Measurements from ENCODE around the gene KCNJ12. TPM values are rescaled to one million over a fixed set of nuclear protein-coding genes. Genes with fewer than 3 reads are reported as not detected.
A peak's percentile ranks its signal among the peaks of the same experiment; 100 is the strongest.

The KCNJ12 gene
- total RNA-seq, 1 donor from 2014 or later = 3.6 TPM

DNA sequence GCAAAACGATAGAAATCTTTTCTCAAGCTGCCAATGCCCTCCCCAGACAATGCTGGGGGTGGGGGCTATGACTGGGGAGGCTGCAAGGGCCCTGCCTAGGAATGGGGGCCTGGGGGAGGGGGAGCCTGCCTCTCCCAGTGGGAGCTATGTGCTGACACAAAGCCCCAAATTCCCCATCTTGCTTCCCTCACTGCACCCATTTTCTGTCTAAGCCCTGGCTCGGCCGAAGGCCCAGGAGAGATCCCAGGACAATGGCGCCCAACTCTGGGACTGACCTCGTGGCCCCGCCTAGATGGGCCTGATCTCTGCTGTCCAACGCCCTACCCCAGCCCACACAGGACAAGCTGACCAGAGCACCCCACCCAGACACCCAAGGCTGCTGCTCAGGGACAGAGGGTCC lies 11.1 kb upstream of the KCNJ12 start:
- no peak for DNase-seq (ENCODE audit: low spot score)

DNA sequence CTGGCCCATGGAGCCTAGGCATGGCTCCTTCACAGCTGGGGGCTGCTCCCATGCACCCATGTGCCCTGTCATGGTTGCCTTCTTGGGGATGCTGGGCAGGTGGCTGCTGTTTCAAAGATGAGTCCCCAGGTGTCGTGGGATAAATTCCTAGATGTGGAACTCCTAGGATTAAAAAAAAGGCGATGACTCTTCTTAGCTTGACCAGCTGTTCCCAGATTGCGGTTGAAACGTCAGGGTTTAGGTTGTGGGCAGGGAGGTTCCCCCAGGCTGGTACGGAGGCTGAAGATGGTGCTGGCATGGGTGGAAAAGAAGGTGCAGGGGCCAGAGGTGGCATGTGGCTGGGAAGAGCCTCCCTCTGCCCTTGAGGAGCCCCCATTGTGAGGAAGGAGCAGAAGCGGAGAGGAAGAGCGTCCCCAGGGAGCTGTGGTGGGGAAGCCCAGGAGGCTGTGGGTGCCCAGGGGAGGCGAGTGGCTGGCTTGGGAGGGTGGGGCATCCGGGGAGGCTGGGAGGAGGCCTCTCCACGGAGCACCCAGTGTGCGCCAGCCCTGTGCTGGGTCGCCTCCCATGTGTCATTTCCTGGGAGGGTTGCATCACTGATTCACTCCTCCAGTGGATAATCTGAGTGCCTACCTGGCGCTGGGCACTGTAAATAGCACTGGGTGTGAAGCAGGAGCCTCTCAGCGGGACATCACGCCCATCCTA lies 7.5 kb upstream of the KCNJ12 start:
- DNase-seq (ENCODE audit: low spot score) = no peak

DNA sequence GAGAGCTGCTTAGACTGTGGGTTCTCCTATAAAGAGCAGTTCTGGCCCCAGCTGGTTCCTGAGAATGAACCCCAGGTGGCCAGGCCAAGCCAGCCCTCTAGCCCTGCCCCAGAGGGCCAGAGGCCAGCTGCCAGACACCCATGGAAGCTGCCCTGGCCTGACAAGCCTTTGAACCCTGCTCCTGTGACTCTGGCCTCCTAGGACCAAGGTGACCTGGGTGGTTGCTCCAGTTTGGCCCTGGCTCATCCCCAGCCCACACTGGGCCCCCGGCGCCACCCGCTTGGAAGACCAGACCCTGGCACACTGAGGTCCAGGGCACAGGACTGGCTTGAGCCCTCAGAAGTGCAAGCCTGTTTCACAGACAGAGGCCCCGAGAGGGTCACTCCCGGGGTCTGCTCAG lies 6.8 kb upstream of the KCNJ12 start:
- DNase-seq (ENCODE audit: low spot score) = no peak

DNA sequence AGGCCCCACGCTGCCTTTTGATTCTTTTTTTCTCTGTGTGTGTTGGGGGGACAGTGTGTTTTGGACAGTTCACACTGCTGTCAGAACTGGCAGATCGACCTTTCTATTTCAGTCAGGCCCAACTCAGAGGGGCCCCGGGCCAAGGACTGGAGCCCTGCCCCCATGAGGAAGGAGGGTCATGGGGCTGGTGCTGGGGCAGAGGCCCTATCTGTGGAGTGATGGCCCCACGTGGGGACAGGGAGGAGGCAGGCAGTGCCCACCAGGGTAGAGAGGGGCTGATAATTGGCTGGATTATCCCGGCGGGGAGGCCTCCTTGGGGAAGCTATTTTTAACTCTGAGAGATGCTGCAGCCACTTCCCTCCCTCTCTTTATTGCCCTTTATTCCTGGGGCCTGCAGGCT lies 5.7 kb upstream of the KCNJ12 start:
- peak; percentile 72 for DNase-seq (ENCODE audit: low spot score)

DNA sequence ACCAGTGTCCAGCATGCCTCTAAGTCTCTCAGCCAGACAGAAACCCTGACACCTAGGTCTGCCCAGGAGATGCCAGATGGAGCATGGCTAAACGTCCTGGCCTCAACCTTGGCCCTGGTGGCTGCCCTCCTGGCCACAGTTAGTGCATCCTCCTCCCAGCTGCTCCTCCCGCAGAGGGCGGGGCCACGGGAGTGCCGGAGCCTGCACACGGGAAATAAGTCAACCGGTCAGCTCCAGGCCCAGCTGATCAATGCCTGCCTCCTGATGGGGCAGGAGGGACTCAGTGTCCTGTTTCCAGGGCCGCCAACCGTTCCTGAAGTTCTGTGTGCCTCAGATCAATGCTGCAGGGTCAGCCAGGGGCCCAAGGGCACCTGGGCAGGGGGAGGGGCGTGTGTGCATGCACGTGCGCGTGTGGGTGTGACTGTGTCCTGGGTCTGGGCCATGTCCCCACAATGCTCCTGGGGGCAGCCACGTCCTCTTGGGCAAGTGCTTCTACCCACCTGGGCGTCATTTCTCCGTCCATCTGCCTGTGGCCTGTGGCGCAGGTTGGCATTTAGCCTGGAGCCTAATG lies 4.6 kb upstream of the KCNJ12 start:
- DNase-seq (ENCODE audit: low spot score) = no peak

DNA sequence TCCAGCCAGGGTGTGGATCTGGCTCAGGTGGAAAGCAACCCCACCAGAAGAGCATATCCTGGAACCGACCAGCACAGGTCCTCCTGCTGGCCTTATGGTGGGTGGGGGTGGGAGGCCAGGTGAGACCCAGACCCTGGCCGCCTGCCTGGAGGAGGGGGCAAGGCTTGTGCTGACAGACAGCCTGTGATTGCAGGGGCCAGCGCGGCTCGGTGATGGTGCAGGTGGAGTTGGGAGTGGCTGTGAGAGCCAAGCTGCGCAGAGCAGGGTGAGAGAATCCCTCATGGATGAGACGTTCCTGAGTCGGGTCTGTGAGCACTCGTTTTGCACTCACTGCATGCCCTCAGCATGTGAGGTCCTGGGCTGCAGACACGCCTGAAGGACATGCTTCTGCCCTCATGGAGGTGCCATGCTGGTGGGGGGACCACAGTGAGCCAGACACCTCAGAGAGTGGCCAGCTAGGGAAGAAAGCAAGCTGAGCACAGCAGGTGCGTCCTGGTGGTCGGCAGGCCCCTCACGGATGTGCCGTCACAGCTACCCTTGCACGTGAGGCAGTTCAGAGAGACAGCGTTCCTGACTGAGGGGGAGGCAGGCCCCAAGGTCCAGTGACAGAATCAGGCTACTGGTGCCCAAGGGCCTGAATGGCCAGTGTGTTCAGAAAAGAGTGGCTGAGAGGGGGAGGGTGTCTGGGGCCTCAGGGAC lies 3.8 kb upstream of the KCNJ12 start:
- DNase-seq (ENCODE audit: low spot score) = no peak

DNA sequence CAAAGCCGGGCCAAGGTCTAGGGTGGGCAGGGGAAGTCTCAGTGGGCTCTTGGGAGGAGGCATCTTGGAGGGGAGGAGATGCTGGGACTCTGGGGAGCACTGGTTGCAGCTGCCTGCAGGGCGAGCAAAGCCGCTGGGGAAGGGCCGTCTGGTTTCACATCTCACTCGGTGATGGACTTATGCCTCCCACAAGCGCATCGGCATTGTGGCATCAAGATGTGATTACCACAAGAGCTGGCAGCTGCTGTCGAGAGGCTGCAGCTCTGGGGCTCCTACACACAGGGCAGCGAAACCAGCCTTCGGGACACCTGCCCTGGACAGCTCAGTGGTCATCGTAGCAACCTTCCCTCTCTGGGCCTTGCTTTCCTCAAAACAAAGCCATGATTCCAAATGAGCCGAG lies 3.1 kb upstream of the KCNJ12 start:
- no peak for DNase-seq (ENCODE audit: low spot score)

DNA sequence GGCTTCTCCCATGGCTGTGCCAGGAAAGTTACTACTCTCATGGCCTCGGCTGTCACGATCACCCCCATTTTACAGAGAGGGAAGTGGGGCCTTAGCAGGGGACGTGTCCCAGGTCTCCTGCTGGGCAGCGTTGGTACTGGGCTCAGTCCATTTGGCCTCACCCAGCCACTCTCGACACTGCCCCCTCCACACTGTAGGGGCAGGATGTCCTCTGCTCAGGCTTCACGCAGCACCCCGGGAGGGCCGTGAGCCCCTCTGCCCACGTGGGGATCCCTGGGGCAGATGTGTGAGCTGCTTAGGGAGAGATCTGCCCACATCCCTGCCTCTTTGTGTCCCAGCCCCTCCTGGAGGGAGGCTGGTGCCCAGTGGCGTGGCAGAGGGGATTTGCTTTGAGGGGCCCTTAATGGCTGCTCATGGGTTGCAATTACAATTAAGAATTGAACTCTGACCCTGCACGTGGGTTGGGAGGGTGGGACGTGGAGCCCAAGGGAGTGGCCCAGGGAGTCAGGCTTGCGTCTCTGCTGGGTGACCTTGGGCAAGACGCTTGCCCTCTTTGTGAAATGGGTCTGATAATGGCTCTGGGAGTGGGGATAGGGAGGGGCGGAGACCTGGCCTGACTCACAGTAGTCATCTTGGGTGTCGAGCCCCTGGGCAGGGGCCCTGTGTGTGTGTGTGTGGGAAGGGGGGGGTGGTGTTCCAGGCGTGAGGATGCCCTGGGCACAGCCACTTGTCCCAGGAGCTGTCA lies 2.3 kb upstream of the KCNJ12 start:
- no peak for DNase-seq (ENCODE audit: low spot score)

DNA sequence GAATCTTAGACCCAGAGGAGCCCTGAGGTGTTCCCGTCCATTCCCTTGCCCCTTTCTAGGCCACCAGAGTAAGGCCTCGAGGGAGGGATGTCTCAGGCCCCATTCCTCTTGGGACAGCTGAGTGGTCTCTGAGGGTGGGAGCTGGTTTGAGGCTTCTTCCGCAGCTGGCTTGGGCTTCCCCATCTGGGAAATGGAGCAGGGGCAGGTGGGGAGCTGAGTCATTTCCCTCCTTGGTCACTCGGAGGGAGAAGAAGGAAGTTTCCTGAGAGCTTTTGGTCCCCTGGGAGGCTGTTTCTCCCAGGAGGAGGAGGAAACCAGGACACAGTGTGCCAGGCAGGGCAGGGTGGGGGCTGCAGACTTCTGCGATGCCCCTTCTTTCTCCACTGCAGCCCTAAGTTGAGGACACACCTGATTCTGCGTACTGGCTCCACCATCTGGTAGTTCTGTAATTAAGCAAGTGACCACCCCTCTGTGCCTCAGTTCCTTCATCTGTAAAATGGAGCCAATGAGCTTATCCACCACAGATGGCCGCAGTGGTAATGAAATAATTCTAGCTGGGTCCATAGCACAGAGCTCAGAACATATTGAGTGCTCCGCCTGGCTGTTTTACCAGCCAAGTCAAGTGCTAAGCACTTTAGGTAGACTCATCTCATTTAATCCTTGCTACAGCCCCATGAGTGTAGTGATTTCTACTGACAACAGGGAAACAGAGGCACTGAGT lies 1.6 kb upstream of the KCNJ12 start:
- DNase-seq (ENCODE audit: low spot score) = no peak

DNA sequence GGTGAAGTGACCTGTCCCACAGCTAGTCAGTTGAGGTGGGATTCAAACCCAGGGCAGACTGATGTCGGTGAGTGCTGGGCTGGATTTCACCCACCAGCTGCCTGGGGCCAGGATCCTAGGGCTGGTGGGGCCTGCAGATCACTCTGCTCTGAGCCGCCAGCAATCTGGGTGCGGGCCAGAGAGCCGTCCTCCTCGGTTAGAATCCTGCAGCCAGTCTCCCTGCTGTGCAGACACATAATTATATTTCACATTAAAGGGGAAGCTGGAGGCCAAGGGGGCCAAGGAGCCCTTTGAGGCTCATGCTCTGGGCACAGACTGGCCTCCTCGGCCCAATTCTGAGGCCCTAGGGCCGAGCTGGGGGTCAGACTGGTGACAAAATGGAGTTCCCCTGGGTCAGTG lies 996 bp upstream of the KCNJ12 start:
- peak; percentile 19 for DNase-seq (ENCODE audit: low spot score)

DNA sequence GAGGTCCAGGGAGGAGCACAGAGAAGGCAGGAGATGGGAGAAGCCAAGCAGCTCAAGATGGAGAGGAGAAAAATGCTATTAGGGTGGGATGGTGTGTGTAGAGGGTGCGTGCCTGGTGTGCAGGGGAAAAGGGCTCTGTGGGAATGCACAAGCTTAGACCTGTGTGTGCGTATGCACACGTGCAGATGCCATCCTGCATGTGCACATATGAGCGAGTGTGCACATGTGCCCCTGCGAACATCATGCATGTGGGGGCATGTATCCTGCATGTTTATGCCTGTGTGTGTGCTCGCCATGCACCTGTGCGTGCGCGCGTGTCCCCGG lies 438 bp upstream of the KCNJ12 start:
- no peak for DNase-seq (ENCODE audit: low spot score)

DNA sequence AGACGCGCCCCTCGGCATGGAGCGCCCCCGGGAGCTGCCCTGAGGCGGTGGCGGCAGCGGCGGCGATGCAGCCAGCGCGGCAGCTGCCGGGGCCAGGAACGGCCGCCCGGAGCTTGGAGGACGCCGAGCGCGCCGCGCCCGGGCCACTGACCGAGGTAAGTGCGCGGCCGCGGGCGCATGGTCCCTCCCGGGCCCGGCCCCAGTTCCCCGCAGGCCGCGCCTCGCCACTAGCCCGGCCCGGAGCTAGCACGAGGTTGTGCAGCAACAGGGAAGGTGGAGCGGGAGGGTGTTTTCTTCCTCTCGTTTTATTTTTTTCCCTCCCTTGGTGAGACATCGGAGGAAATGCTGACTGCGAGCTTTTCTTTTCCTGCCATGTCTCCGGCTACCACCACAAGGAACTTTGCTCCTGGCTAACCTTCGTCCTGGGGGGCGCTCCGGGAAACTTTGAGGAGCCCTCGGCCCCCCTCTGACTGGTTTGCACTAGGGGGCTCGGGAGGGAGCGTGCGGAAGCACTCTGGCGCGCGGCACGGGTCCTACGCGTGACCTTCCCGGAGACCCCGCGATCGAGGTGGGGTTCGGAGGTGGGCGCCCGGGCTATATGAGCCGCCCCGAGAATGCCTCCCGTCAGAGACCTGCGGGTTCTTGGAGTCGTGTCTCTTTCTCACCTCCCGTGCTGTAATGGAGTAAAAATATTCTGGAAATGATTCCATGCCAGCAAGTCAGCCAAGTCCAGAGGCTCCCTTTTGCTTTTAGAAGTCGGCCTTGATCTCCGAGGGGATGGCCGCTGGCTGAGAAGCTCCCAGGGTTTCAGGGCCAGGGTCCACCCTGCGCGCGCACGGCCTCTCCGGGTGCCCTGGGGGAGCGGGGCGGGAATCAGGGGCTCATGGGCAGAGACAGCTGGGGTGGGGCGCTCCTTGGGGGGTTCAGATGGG lies 868 bp downstream of the KCNJ12 start:
- peak; percentile 54 for DNase-seq (ENCODE audit: low spot score)

DNA sequence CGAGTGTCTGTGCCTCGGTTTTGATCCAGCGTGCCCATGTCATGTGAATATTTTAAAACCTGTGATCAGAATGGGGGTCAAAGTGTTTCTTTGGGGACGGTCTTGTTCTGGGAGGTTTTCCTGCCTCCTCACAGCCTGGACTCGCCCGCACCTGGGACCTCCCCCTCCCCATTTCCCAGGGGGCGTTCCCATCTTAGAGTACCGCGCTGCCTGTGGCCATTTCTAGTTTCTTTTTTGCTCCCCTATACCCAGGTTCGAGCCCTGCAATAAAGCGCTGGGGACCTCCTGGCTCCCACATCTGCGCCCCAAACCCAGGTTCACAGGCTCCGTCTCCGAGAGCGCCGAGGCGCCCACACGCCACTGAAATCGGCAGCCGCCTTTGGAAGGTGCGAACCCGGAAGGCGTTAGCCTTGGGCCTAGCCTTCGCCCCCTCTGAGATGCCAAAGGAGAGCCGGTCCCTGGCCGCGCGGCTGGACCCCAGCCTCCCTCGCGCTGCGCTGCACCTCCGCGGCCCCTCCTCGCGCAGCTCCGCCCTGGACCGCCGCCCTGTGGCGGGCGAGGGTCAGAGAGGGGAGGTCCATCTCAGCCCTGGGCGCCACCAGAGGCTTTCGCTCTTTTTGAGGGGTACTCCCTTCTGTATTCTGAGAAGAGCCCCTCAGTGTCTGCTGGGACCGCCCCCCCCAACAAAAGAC lies 1.7 kb downstream of the KCNJ12 start:
- DNase-seq (ENCODE audit: low spot score) = no peak

DNA sequence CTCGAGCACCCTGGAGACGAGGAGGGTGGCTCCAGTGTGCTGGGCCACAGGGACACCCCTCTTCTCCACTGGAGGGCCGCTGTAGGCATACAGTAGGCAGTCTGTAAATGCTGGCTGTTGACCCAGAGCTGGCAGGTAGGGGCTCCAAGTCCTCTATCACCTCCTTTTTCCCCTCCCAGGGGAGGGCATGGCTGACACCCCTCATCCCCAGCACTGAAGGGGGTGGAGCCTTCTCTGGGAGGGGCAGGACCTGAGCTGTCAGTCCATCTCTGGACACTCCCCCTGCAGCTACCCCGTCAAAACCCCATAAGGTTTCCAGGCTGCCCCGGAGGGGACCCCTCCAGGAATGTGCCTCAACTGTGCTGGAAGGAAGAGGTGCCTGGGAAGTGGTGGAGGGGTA lies 2.4 kb downstream of the KCNJ12 start:
- DNase-seq (ENCODE audit: low spot score) = no peak

DNA sequence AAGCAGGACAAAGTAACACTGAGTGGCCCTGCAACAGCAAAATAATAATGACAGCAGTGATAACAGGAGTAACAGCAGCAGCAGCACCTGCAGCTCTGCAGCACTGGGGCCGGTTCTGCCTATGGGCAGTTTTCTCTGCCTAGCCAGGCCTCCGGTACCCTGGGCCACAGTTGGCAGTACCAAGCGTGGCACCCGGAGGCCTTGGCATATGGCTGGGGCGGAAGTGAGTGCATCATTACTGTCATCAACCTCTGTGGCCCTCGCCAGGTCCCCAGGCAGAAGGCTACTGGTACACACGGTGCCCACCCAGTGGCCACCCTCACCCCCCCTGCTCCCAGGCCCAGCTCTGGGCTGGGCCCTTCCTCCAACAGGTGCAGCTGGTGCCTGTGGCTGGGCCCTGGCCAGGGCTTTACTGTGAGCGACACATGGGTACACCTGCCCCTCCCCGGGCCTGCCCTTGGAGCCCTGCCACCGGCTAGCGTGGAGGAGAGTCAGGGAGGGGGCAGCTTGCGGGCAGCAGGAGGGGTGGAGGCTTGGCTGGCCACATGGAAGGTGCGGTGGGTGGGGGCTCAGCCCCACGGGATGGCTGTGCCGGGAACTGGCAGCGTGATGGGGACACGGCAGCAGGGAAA lies 3.0 kb downstream of the KCNJ12 start:
- no peak for DNase-seq (ENCODE audit: low spot score)

DNA sequence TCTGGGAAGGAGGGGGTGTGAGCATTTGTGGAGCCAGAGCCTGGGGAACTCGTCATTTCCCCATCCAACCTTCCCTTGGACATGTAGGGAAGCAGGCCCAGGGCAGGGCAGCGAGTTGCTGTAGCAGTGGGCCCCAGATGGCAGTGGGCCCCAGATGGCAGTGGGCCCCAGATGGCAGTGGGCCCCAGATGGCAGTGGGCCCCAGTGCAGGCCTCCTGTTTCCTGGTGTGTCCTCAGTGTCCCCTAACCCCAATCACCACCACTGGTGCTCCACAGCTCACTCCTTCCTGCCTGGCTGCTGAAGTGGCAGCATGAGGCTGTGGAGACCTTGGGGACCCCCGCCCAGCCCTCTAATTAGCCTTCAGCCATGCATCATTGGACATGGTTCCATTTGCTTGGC lies 4.5 kb downstream of the KCNJ12 start:
- no peak for DNase-seq (ENCODE audit: low spot score)

DNA sequence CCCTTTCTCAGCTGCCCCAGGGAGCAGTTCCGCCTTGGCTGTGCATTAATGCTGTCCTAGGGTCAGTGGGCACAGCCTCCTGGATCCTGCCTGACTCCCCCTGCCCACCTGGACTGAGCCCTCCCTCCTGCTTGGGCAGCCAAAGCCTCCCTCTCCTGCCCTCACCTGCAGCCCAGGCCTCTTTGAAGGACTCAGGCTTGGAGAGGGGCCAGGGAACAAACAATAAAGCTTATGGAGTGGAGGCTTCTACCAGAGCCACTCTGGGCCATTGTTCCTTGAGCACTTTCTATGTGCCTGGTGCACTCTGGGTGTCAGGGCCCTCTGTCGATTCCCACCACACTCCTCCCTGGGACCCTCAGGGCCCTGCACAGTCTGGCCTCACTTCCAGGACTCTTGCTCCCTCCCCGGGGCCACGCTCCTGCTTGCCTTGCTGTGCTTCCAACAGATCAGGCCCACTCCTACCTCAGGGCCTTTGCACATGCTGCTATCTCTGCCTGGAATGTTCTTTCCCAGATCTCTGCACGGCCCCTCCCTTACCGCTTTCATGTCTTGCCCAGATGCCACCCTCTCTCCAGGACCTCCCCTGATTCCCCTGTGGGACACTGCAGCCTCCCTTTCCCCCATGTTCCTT lies 5.0 kb downstream of the KCNJ12 start:
- DNase-seq (ENCODE audit: low spot score) = no peak

DNA sequence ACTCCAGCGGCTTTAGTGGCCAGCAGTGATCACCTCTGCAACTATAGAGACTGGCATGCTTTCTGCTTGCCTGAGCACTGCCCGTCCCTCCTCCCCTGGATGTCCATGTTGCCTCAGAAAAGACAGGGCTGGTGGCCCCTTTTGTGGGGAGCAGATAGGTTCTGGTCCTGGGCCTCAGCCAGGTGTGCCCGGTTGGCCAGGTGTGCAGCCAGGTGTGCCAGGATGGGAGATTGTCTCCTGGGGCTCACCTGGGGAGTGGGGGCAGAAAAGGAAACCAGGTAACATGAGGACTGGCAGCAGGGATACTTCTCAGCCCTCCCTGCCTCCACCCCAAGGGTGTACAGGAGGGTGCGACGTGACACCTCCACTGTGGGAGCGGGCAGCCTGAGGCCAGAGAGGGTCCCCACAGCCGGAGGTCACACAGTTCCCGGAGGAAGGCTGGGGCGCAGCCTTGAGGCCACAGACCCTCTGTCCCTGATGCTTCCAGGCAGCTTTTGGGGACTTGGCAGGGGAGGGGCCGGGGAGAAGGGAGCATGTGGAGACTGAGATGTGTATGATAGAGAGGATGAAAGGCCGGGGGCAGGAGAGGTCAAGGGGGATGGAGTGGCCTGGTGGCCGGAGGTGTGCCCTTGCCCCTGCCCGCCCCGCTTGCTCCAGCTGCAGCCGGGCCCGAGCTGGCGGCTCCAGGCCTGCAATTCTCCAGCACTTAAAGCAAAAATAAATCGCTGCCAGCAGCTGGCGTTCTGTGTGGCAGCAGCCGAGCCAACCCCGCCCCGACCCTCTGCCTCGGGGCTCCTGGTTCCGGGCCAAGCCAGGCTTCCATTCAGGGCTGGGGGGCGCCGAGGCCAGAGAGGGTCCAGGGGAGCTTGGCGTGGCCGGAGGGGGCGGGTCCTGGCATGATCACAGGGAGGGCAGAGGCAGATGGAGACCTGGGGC lies 6.7 kb downstream of the KCNJ12 start:
- DNase-seq (ENCODE audit: low spot score) = no peak

Data from umbilical cord (tissue), 2 donors.